Fibroblast of skin of right biceps (primary cell): ENCODE results near the gene NOVA2.

ENCODE experiments used
- DNase-seq: peaks from one replicate; pipeline ENCODE4 v3.0.0-alpha.2; 2013

NOVA2 gene

DNA sequence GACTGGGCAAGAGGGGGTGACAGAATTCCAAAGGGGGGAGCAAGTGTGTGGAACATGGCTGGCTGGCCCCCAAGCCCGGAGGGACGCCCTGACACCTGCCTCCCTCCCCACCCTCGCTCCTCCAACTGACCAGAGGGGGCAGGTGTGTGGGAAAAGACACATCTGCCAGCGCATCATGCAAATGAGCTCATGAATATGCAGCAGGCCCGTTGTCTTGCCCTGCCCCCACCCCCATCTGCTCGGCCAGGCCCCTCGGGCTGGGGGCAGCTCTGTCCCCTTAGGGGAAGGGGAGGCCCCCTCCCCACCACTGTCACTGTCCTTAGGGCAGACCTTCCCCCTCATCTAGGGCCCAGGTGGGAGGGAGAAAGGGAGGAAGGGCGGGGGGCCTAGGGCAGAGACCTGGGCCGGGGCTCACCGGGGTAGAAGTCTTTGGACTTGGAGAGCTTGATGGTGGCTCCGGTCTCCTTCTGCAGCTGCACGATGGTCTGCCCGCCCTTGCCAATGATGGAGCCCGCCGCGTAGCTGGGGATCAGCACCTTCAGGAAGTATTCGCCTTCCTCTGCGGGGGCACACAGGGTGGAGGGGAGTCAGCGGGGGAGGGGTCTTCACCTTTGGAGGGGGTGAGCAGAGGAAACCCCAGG, 12.9 kb downstream of the NOVA2 start:
- no peak for DNase-seq

DNA sequence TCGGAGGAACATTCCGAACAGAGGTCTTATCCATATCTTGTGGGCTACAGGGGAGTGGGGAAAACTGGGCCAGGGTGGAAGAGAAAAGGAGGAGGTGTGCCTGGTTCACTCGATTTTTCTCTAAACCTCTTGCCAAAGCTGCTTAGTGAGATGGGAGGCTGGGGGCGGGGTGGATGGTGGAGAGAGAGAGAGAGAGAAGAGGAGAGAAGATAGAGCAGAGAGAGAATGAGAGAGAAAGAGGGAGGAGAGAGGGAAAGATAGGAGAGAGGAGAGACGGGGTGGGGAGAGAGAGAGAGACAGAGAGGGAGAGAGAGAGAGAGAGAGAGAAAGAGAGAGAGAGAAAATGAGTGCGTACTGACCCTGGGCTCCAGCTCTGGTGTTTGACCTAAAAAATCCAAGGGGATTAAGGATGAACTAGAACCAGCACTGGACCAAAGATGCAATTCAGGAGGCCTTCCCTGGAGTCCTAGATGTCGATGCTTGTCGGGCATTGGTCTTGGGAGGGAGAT, 14.1 kb downstream of the NOVA2 start:
- no peak for DNase-seq

DNA sequence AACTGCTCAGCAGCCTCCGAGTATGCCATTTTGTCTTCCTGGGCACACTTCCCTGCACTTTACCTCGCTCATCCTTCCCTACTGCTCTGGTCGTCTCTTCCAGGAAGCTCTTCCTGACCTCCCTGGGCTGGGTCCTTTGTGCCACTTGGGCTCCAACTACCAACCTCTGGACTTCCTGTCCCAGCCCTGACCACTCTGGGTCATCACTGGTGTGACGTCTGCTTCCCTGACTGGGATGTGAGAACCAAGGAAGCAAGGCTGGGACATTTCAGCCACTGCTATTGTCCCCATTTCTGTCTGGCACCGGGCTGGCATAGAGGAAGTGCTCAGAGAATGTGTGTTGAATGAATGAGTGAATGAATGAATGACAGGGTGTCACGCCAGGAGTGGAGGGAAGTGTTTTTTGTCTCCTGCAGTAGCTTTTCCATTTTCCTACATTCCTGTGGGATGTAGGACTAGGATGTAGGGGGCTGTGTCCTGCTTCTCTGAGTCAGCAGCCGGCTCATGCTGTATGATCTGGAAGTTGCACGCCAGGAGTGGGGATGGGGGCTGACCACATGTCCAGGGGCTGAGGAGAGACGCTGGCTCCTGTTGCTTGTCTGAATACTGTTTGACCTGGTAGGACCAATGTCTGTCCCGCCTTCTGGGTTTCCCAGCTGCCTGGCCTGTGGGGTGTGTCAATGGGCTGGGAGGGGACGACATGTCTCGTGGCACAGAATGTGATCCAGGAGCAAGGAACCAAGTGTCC, 14.7 kb downstream of the NOVA2 start:
- peak; percentile 47 for DNase-seq

DNA sequence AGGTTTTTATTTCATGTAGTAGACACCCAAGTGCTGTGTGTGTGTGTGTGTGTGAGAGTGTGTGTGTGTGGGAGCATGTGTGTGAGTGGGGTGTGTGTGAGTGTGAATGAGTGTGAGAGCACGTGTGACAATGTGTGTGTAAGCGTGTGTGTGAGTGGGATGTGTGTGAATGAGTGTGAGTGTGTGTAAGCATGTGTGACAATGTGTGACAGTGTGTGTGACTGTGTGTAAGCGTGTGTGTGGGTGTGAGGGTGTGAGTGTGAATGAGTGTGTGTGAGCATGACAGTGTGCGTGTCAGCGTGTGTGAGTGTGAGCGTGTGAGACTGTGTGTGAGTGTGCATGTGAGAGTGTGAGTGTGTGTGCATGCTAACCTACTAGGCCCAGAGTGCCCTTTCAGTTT, 15.3 kb downstream of the NOVA2 start:
- no peak for DNase-seq

DNA sequence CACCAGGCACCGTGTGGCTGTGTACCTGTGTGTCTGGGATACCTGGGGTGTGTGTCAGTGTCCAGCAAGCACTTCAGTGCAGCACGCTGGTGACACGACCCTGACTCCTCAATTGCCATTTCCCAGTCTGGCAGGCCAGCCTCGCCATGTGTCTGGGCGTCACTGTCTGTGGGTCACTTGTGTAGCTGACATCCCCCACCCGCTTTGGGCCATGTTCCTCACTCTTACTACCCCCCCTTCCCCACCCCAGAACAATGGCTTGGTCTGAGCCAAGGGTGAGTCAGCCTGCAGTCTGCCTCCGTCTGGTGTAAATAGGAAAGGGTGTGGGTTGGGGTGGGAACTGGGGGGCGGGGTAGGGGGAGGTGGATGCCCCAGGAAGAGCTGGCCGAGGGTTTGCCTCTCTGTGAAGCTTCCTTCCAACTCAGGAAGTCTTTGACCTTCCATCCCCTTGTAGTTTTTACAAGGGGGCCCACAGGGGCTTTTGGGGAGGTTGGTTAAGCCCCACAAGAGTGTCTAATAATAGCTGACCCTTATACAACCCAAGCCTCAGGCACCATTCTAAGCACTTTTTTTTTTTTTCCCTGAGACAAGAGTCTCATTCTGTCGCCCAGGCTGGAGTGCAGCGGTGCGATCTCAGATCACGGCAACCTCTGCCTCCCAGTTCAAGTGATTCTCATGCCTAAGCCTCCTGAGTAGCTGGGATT, 17.6 kb downstream of the NOVA2 start:
- peak; percentile 35 for DNase-seq

DNA sequence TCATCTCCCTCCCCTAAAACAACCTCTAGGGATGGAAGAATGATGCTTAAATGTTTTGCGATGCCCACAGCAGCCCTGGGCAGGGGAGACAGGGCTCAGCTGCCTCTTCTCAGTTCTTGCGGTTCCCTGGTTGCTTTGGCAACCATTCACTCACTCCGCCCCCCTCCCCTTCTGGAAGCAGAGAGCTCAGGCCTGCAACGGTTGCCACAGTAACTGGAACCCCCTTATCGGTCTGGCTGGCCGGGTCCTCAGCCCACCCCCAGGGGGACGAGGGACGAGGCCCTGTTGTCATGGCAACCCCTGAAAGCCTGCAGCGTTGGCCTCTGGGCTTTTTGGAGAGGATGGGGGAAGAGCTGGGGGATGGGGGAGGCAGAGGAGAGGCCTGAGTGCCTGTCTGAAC, 19.5 kb downstream of the NOVA2 start:
- DNase-seq, result no peak

DNA sequence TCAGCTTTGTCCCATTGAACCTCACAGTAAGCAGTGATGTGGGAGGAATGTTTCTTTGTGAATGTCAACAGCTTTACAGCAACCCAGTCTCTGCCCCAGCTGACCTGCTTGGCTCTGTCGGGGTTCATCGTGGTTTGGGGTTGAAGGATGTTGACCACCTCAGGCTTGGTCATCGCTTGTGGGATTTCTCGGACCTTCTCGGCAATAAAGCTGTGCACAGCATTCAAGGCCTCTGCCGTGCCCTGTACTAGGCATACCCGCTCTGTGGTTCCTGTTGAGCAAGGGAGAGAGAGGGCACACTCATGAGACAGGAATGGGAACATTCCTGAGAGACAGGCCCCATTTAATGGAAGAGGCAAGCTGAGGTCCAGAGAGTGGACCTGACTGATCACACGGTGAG, 20.0 kb downstream of the NOVA2 start:
- no peak for DNase-seq

DNA sequence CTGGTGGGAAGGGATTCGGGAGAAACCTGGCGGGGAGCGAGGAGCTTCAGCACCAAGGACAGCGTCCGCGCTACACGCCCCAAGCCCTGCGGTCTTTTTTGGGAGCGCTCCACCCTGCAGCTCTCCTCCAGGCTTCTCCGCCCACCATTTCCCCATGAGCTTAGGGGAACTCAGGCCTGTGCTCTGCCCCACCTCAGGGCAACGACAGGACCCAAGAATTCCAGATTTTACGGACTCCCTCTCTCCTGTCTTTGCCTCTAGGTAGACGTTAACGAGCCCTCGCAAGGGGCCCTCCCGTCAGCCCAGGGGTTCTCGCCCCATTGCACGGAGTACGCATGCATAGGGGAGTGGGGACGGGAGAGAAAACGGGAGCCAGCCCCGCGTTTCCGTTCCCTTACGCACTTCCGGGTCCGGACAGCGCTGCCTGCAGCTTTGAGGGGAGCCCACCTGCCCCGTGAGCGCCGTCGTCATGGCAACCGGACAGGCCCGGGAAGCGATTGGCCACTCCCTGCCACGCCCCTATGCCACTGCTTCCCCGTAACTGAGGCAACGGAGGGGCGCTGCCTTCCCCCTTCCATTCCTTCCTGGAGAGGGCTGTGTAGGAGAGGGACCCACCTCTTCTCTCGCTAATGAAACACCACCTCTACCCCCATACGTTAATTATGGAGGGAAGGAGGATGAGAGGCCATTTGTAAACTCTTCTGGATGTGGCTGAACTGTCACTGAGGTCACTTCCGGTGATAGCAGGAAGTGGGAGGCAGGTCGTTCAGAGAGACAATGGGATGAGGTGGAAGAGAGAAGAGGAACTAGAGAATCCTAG, 20.8 kb downstream of the NOVA2 start:
- DNase-seq, result peak; percentile 59

DNA sequence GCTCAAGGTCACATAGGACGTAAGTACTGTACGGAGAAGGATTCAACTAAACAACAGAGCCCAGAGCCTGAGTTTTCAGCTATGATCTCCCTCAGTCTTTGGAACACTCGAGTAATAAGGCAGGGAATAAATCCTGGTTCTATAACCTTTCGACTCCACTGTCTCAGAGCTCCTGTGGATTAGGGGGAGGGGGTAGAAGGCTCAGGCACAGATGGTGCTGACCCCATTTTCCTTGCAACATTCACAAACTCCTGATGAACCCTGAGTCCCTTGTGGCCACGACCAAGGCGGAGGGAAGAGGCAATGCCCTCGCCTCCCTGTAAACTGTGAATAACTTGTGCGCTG, 21.4 kb downstream of the NOVA2 start:
- DNase-seq, result no peak

DNA sequence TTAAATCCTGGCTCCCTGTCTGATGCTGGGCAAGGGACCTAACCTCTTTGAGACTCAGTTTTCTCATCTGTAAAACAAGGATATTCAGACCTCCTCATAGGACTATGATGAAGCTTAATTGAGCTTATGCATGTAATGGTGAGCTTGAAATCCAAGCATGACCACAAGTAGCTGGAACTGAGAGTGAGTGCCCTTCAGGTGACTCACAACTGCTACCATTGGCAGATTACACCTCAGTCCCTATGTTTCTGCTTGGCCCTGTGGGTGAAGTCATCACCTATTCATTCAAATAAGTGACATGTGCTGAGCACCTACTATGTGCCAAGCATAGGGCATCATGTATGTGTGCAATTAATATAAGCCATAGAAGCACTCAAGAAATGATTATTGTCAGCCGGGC, 25.7 kb downstream of the NOVA2 start:
- DNase-seq, result peak; percentile 13

DNA sequence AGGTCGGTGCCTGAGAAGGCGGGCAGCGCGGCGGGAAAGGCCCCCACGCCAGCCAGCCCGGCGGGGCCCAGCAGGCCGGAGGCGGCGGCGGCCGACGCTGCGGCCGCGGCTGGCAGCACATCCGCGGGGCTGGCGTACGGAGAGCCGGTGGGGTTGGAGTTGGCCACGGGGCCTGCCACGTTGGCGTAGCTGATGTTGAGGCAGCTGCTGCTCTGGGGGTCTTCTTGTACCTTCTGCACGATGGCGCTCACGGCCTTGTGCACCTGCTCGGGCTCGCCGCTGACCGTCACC, 33.2 kb downstream of the NOVA2 start:
- no peak for DNase-seq

DNA sequence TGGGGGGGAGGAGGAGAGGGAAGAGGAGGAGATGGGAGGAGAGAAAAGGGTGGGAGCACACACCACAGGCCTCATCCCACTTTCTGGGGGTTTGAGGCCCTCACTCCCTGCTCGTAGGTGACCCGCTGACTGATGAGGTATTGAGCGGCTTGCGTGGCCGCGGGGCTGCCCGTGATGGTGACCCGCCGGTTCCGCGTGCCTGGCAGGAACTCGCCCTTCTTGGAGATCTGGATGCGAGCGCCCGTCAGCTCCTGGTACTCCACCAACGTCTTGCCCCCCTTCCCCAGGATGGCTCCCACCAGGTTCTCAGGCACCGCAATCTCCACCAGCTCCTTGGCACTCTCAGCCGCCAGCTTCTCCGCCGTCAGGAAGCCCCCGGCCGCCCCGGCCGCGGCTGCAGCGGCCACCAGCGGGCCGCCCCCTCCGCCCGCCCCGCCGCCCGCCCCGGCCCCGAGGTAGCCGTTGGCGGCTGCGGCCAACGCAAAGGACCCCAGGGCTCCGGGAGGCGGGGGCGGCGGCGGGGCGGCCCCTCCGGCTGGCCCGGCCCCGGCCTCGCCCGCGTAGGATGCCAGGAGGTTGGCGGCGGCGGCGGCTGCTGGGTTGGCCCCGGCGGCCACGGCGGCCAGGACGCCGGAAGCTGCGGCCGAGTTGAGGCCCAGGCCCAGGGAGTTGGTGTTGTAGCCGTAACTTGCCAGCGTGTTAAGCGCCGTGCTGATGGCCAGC, 33.7 kb downstream of the NOVA2 start:
- DNase-seq, result no peak

DNA sequence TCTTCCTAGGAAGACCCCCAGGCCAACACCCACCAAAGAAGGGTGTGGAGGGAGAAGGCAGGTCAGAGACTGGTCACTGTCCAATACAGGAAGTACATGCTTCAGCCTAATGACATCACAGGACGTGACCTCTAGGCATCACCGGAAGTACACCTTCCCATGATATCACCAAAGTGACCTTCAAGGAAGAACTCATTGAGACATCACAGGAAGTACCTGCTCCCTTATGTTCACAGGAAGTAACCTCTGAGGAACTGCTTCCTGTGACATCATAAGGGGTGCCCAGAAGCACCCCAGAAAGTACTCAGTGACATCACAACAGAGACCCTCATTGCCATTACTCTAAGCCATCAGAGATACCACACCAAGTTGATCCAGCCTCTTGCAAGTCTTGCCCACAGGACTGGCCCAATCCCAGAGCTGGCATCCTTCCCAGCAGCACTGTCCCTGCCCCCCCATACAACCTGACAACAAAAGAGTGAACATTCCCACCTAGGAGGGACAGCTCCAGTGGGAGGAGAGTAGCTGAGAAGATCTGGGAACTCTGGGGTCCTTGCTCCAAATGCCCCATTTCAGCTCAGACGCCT, 34.8 kb downstream of the NOVA2 start:
- DNase-seq, result no peak

DNA sequence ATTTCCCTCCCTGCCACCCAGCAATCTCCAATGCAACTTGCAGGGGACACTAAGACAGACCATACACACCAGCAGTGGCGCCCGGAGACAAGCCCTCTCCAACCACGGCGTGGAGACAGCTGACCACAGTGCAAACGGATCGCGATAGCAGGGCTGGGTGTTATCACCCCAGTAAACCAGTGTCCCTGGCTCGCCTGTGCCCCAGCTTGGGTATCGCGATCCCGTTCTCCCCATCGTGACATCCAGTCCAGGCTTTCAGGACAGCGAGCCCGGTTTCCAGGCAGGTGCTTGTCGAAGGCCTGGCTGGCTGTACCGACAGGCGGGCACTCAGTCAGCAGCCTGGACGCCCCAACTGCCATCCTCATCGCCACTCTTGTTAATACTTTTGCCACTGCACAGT, 38.4 kb downstream of the NOVA2 start:
- no peak for DNase-seq

DNA sequence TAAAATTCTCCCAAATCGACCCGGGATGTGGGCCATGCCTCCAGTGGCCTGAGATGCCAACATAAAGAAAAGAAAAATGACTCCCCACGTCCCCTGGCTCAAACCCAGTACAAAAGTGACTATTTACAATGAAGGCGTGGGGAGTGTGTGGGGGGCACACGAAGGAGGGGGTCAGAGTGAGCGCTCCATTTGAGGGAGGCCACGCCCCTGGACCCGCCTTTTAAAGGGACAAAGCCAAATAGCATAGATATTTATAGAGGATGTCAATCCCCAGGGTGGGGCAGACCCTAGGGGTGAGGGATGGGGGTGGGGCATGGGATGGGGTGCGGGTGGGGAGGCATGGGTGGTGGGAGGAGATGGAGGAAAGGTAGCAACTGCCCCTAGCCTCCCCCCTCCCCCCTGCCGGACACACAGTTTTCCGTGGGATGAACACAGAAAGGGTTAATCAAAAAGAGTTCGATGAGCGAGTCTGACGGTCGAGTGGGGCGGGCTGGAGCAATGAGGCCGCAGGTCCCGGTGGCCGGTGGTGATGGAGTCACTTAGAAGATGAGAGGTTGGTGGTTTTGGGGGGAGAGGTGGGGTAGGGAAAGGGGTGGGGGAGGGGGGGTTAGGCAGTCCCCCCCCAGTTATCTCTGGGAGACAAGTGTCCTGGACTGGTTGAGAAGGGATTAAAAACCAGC, 39.0 kb downstream of the NOVA2 start:
- DNase-seq, result no peak

DNA sequence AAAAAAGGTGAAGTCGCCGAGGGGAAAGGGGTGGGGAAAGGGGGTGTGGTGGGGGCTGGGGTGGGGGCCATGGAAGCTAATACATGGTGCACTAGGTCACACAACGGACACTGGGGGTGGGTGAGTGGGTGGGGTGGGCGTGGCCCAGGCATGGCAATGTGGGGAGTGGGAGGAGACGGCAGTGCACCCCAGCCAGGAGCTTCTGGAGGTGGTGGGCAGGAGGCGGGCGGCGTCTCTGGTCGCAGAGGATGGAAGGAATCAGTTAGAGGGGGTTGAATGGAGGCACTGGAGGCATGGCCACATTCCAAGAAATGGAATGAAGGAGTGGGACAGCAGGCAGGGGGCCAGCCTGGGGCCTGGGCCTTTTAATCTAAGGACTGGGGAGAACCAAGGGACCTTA, 39.9 kb downstream of the NOVA2 start:
- DNase-seq, result no peak

DNA sequence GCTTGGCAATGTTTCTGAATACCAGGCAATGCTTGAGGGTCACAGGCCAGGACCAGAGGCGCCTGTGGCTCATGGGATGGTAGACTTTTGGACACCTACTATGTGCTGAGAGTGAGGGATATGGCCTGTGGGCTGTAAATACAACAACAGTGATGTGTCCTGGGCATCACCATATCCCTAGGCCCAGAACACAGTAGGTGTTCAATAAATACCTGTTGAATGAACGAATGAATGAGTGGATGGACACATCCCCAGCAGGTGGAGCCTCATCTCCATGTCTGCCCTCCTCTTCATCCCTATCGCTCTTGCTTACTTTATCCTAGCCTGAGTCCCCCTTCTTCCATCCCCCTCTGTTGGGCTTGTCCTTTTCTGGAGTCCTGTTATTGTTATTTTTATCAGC, 42.6 kb downstream of the NOVA2 start:
- DNase-seq, result no peak

DNA sequence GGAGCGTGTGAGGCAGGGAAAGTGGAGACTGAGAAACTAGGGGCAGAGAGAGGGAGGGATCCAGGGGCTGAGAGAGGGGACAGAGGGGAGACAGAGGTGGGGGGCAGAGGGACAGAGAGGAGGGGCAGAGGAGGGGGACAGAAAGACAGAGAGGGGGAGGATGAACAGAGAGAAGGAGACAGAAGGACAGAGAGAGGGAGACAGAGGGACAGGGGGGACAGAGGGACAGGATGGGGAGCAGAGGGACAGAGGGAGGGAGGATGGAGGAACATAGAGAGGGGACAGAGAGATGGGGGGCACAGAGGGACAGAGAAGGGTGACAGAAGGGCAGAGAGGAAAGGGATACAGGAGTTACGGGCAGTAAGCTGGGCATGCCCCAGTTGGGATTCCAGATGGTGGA, 44.4 kb downstream of the NOVA2 start:
- no peak for DNase-seq

DNA sequence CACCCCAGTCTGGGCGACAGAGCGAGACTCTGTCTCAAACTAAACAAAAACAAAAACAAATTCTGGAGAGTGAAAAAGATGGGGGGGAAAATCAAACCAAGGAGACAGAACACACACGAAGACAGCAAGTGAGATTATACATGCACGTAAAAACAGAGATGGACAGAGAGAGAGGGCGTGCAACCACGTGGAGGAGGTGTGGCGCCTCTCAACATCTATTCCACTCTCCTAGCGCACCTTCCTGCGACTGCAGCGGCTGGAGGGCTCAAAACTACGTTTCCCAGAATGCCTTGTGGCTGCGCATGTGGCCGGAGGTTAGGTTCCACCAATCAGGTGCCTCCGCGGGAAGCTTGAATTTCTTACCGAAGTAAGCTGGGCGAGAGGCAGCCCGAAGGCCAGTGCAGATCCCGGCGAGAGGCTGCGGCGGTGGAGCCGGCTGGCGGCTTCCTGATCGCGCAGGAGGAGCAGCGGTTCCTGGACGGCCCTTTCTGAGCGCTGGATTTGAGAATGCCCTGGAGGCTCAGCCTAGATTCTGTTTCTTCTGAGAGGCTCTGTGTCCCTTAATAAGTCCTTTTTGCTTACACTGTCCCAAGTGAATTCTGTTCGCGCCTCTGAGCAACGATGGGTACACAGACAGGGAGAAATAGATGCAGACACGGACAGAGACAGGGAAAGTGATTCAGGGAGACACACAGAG, 46.0 kb downstream of the NOVA2 start:
- DNase-seq, result peak; percentile 87

DNA sequence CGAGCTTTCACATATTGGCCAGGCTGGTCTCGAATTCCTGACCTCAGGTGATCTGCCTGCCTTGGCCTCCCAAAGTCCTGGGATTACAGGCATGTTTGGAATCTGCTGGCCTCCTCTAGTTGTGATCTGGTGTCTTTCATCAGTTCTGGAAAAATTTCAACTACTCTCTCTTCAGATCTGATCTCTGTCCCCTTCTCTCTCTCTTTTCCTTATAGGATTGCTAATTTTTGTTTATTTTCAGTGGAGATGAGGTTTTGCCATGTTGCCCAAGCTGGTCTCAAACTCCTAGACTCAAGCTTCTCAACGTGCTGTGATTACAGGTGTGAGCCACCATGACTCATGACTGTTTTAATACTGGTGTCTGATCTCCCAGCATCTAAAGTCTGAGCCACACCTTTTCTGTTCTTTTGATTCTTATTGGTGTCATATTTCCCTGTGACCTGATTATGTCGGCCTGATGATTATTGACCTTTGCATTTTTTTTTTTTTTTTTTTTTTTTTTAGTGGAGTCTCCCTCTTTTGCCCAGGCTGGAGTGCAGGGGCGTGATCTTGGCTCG, 48.7 kb downstream of the NOVA2 start:
- no peak for DNase-seq

DNA sequence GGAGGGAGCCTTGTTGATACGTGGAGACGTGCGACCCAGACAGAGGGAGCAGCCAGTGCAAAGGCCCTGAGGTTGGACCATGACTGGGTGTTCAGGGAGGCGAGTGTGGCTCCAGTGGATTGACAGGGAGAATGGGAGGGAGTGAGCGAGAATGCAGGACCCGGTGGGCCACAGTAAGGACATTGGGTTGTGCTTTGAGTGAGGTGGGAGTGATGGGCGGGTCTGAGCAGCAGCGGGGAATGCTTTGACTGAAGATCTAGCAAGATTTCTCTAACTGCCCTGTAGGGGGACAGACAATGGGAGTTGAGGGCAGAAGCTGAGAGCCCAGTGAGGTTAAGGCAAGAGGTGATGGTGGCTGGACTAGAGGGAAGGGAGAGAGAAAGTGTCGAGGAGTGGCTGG, 51.4 kb downstream of the NOVA2 start:
- DNase-seq, result no peak
